ENCODE measurements around the gene GLE1.
A peak's percentile ranks its signal among the peaks of the same experiment; 100 is the strongest.

The GLE1 gene

DNA sequence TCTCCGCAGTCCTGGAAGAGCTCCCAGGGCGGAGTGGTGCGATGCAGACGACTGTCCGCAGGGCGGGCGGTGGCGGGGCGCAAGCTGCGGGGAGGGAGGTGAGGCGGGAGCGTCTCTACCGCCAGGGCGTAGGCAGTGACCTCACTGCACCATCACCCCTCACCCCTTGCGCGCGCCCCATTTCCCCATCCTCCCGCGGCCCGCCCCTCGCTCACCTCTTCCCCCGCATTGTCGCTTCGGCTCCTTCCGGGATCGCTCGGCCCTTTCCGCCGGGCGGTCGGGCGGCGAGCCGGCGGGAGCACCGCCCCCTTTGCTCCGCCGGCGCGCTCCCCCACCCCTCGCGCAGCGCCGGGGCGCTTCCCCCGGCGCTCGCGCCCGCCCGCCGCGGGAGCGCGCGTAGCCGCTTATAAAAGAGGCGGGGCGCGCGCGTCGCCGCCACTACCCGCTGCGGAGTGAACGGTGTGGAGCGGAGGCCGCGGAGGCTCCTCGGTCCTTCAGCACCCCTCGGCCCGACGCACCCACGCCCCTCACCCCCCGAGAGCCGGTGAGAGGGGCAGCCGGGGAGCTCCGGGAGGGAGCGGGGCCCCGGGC is 47.7 kb downstream of the GLE1 start, which contains the start of gene SPTAN1:
Gene SPTAN1 (plus strand): TSS at position 435 of the 591 bp plus-strand sequence. CDS start 14,154 bp downstream, outside the sequence.
- TF ChIP-seq, protein P1, sequence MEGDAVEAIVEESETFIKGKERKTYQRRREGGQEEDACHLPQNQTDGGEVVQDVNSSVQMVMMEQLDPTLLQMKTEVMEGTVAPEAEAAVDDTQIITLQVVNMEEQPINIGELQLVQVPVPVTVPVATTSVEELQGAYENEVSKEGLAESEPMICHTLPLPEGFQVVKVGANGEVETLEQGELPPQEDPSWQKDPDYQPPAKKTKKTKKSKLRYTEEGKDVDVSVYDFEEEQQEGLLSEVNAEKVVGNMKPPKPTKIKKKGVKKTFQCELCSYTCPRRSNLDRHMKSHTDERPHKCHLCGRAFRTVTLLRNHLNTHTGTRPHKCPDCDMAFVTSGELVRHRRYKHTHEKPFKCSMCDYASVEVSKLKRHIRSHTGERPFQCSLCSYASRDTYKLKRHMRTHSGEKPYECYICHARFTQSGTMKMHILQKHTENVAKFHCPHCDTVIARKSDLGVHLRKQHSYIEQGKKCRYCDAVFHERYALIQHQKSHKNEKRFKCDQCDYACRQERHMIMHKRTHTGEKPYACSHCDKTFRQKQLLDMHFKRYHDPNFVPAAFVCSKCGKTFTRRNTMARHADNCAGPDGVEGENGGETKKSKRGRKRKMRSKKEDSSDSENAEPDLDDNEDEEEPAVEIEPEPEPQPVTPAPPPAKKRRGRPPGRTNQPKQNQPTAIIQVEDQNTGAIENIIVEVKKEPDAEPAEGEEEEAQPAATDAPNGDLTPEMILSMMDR (IDR thresholded peaks at IDR 0.05; ENCODE audit: extremely low read depth, missing control alignments), result no peak

DNA sequence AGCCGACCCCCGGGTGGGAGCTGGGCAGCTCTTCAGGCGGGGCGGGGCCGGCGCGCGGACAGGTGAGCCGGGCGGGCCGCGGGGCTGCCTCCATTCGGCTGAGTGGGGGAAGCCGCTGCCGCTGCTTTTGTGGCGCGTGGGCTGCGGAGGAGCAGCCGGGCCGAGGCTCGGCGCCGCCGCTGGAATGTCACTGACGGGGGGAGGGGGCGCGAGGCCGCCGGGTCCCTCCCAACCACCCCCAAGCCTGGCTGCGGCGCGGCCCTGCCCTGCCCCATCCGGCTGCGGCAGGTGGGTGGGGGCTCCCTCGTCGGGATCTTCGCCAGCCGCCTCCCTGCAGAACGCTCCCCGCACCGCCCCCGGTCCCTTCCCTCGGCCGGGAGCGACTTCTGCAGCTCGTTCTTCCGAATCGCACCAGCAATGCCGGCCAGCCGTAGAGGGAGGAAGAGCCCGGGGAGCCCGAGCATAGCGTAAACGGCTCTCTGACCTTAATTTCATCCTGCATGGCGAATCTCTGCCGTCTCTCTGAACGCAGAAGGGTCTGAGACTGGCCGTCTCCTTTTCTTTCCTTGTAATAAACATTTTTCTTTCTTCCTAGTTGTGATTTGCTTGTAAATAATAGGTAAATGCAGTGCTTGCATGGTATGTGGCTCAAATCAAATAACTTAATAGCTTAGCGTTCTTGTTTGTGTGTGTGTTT is 48.4 kb downstream of the GLE1 start:
- DNase-seq (ENCODE audit: low spot score), result no peak
- TF ChIP-seq, protein P1 (IDR thresholded peaks at IDR 0.05; ENCODE audit: extremely low read depth, missing control alignments), result no peak

More for the DNA sequence above, 47.7 kb downstream of the GLE1 start, which contains the start of gene SPTAN1:
- DNase-seq (ENCODE audit: low spot score), result peak; percentile 100

DNA sequence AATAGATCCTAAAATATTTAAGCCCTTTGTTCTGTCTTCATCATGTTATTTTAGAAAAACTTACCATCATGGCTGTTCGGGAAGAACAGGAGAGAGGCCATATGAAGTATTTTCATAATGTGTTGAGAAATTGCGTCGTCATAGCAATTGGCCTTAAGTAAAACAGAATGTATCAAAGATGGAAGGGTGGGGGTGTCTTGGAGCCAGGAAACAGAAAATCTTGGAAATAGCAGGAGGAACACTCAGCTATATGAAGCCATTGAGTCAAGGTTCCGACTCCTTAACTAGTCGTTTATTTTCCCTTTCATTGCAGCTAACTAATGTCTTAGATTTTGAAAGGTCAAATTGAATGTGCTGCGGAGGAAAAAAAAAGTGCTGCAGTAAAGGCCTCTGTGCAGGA is 49.2 kb downstream of the GLE1 start:
- TF ChIP-seq, protein P1 (IDR thresholded peaks at IDR 0.05; ENCODE audit: extremely low read depth, missing control alignments), result no peak
- DNase-seq (ENCODE audit: low spot score), result no peak

DNA sequence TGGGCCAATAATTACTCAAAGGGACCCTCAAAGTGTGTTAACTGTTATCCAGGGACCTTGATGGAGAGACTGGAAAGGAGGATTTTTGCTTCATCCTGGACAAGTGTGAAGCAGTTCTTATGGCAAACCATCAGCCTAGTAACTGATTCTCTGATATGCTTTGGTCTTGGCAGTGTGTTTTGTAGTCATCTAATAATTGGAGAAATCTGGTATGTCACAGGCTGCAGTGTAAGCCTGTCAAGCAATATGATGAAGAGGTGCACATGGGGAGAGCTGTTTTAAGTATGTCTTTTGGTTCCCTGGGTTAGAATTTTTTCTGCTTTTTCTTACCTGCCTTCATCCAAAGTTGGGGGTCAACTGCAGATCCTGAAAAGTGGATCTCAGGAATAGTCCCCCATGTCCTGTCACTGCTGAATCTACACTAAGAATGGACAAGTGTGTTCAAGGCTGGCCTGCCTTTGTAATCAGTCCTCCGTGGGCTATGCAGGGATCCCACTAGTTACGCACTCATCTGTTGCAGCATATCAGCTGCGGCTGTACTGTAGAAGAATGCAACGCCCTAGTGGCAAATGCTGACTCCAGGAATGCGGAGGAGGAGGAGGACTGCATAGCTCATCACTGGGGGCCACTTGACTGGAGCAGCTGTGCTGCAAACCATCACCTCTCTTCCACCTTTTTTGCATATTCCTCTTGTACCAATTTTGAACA is 49.8 kb downstream of the GLE1 start:
- no peak for DNase-seq (ENCODE audit: low spot score)
- TF ChIP-seq, protein P1 (IDR thresholded peaks at IDR 0.05; ENCODE audit: extremely low read depth, missing control alignments), result no peak

DNA sequence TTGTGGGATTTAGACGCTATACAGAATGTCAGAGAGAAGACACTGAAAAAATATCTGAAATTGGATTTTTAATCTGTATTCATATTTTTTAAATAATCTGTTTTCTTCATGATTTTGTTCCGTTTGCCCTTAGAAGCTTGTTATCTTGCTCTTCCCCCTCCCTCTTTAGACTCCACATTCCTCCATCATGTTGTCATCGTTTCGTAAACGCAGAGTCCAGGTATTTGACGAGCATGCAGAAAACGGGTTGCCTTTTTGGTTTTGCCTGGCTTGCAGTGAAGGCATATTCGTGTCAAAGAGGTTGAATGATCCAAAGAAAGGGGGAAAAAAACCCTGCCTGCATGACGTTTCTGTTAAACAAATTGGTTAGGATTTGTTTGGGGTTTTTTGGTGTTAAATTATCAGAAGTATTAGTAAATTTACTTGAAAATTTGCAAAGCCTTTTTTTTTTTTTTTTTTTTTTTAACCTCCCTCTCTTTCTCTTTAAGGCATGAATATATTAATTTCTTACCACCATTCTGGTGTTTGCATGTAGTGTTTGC is 50.7 kb downstream of the GLE1 start:
- no peak for DNase-seq (ENCODE audit: low spot score)
- TF ChIP-seq, protein P1 (IDR thresholded peaks at IDR 0.05; ENCODE audit: extremely low read depth, missing control alignments), result no peak

DNA sequence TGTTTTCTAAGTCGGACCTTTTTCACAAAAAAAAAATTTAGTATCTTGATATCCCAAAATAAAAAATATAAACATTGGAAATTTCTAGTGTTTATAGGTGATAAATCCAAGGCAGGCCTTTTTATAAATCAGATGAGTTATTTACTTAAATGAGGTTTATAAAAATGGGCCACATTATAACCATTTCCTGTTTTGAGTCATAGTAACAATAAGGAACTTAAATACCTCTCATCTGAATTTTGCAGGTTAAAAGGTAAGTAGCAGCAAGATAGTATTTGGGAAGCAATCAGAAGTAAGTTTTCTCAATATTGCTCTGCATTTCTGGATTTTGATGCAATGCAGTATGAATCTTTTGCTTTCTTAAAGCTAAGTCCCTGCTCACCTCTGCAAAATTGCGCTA is 51.8 kb downstream of the GLE1 start:
- TF ChIP-seq, protein P1 (IDR thresholded peaks at IDR 0.05; ENCODE audit: extremely low read depth, missing control alignments), result no peak
- DNase-seq (ENCODE audit: low spot score), result no peak
